GM12801 (cell line): ENCODE data around the gene HS3ST4.

Experiments used
- CTCF ChIP-seq: IDR thresholded peaks from one replicate; pipeline ENCODE4 v1.5.1; 2011; ENCODE audit warnings: control low read depth; ENCODE audit not compliant: insufficient read length; ENCODE audit errors: extremely low read depth

HS3ST4 gene

DNA sequence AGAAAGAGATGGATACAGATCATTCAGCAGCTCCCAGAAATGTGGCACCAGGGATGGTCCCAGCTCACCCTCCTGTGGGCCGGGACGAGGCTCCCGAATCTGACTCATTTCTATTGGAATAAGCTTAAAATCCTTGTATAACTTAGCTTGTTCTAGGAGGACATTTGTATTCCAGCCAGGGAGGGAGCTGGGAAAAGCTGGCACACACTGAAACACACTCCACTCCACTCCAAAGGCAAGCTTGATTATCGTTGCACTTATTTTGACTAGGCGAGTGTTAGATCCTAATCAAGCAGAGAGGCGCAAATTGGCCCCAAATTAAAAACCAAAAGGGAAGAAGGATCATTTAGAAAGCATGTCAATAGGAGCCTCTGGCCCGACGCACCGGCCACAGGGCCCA is 339.5 kb downstream of the HS3ST4 start:
- TF ChIP-seq CTCF, result no peak

- no peak for TF ChIP-seq CTCF
Observed at GRCh38 chr16:26041952-26042668, 350.4 kb downstream of the HS3ST4 start.

DNA sequence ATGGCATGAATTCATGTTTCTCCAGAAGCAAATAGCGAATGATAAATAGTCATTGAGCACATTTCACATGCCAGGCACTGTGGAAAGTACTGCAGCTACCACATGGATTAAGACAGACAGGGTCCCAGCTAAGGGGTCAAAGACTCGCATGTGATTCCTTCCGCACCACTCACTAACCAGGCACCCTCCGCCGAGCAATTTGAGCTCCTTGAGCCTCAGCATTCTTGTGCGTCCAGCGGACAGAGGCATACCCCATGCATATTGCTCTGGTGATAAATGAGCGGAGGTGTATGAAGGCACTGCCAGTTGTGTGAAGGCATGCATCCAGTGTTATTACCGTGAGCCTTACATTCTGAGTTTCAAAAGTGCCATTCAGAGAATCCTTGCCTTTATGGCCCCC is 358.7 kb downstream of the HS3ST4 start:
- TF ChIP-seq CTCF, result no peak

DNA sequence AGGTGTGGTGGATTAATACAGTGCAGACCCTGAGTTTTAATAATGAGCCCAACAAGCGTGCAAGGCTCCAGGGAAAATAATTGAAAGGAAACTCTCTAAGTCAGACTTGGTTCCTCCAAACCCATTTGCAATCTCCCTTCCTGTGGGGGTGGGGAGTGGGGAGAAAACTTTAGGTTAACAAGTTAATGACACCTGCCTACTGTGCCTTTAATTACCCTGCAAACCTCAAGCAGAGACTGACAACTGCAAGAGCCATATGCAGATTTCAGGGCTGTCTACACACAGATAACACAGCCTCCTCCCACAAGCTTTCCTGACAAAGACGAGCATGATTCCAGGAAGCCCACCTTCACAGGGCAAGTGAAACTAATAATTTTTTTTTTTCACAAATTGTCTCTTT is 359.3 kb downstream of the HS3ST4 start:
- TF ChIP-seq CTCF, result no peak

DNA sequence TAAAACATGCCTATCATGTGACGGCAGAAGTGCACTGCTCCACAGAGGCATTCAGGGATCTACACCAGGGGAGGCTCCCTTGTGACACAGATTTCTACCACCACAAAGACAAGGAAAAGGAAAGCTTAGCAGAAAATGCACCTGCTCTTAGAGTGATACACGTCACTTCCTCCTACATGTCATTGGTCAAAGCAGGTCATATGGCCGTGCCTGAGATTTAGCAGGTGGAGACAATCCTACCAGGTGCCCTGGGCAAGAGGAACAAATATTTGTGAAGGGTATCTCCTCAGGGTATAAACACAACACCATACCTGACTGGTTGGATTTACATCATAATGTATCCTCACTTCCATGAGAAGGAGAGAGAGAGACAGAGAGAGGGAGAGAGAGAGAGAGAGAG is 362.1 kb downstream of the HS3ST4 start:
- TF ChIP-seq CTCF, result no peak

- TF ChIP-seq CTCF, result no peak
Observed at GRCh38 chr16:26058326-26058725, 366.6 kb downstream of the HS3ST4 start.

DNA sequence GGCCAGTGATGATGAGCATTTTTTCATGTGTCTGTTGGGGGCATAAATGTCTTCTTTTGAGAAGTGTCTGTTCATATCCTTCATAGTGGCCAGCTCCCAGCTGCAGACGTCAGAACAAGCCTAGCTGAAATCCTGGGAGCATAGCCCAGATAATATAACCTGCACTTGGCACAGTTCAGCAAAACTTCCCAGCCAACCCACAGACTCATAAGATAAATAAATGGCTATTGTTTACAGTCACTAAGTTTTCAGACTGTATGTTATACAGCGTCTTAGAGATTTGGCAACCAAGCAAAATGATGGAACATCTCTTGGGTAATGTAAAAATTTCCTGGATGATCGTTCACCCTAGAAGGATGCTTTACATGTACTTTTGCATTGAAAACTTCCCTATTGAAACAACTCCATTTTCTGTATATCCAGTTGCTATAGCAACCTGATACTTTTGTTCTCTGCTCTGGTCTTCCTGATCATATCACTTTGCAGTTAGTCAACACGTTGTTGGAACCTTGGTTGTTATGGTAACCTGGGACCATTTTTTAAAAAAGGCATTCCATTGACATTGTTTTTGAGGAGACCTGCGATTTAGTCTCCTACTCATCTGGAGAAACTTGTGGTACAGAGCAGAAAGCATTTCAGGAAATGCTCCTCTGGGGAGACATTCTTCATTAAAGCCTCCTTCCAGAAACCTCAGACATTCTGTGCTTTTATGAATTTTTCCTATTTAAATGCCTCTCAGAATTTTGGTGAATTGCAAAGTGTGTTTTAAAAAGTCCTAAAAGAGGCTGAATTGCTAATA is 378.7 kb downstream of the HS3ST4 start:
- no peak for TF ChIP-seq CTCF
